Activated CD4-positive, alpha-beta T cell treated with anti-CD3 and anti-CD28 coated beads, Interleukin-2, amount 10 ng/mL, durations not matched to agents 24 days and 14 days (primary cell): ENCODE results near the gene CADPS2. TPM values are rescaled to one million over a fixed set of nuclear protein-coding genes. Genes with fewer than 3 reads are reported as not detected.
"Not testable (repeated sequence)": the region's sequence is repeated elsewhere in the genome, so short reads cannot be mapped to it uniquely, and the experiment has no call there.

Experiments used
- DNase-seq: peaks from one replicate; pipeline ENCODE4 v3.0.0; 2022
- H3K27ac Mint-ChIP-seq: one replicate; pipeline ENCODE4 v1.8.0; 2022; ENCODE audit warnings: mild to moderate bottlenecking, mixed read lengths
- H3K27me3 Mint-ChIP-seq: one replicate; pipeline ENCODE4 v1.8.0; 2022; ENCODE audit warnings: mixed read lengths
- H3K36me3 Mint-ChIP-seq: one replicate; pipeline ENCODE4 v1.8.0; 2022; ENCODE audit warnings: low read depth, mild to moderate bottlenecking, mixed read lengths
- H3K4me1 Mint-ChIP-seq: one replicate; pipeline ENCODE4 v1.8.0; 2021; ENCODE audit warnings: mixed read lengths
- H3K4me3 Mint-ChIP-seq: one replicate; pipeline ENCODE4 v1.8.0; 2022; ENCODE audit warnings: mild to moderate bottlenecking, moderate library complexity, mixed read lengths
- H3K9me3 Mint-ChIP-seq: one replicate; pipeline ENCODE4 v1.8.0; 2021; ENCODE audit warnings: mixed read lengths
- intact Hi-C: fragments of 100-400 bp; cut with micrococcal nuclease; formaldehyde crosslinking; loops from one replicate; pipeline ENCODE4 v1.15.1; 2023
- total RNA-seq: library from RNA; stranded (reverse); gene quantifications from 2 replicates; pipeline ENCODE4 v1.2.3, GENCODE V29; 2022

The CADPS2 gene
- total RNA-seq, 1 donor from 2014 or later, result not detected

- H3K27me3 Mint-ChIP-seq, H3K4me1 Mint-ChIP-seq, H3K27ac Mint-ChIP-seq, H3K9me3 Mint-ChIP-seq, DNase-seq, H3K36me3 Mint-ChIP-seq, intact Hi-C loops, H3K4me3 Mint-ChIP-seq: not testable (repeated sequence)
These were observed 207.0 kb downstream of the CADPS2 start for GRCh38 chr7:122679269-122679709.

- no peak for DNase-seq
- Mint-ChIP-seq H3K4me3 (no peak overlapping the region), H3K27ac (no peak overlapping the region), H3K4me1 (no peaks in the 10 kb centered on the region), H3K27me3 (no peaks in the 10 kb centered on the region), H3K36me3 (no peaks in the 10 kb centered on the region), H3K9me3 (peaks cover 3% of the 10 kb centered on the region)
- intact Hi-C loops, result no loop called here
These were observed 209.1 kb downstream of the CADPS2 start for GRCh38 chr7:122677149-122677548.

GRCh38 chr7:122676466-122676865 lies 209.8 kb downstream of the CADPS2 start:
- intact Hi-C loops, result no loop called here

GRCh38 chr7:122675621-122676020 lies 210.6 kb downstream of the CADPS2 start:
- intact Hi-C loops, result no loop called here
- Mint-ChIP-seq H3K4me1 (no peaks in the 10 kb centered on the region), H3K9me3 (peaks cover 3% of the 10 kb centered on the region), H3K27me3 (no peaks in the 10 kb centered on the region), H3K27ac (no peak overlapping the region), H3K36me3 (no peaks in the 10 kb centered on the region), H3K4me3 (no peak overlapping the region)
- DNase-seq, result no peak

More at GRCh38 chr7:122676466-122676865, 209.8 kb downstream of the CADPS2 start:
- no peak overlapping the region for H3K27ac Mint-ChIP-seq
- no peaks in the 10 kb centered on the region for H3K27me3 Mint-ChIP-seq
- H3K36me3 Mint-ChIP-seq, result no peaks in the 10 kb centered on the region
- no peak for DNase-seq
- no peaks in the 10 kb centered on the region for H3K4me1 Mint-ChIP-seq
- no peak overlapping the region for H3K4me3 Mint-ChIP-seq
- peaks cover 3% of the 10 kb centered on the region for H3K9me3 Mint-ChIP-seq

GRCh38 chr7:122675011-122675410 lies 211.2 kb downstream of the CADPS2 start:
- no peak for DNase-seq
- Mint-ChIP-seq H3K36me3 (no peaks in the 10 kb centered on the region), H3K4me1 (no peaks in the 10 kb centered on the region), H3K27me3 (no peaks in the 10 kb centered on the region), H3K27ac (no peak overlapping the region), H3K4me3 (no peak overlapping the region), H3K9me3 (peaks cover 3% of the 10 kb centered on the region)
- intact Hi-C loops, result no loop called here

- peaks cover 3% of the 10 kb centered on the region for H3K9me3 Mint-ChIP-seq
- intact Hi-C loops, result no loop called here
- DNase-seq, result no peak
- no peaks in the 10 kb centered on the region for H3K36me3 Mint-ChIP-seq
- no peaks in the 10 kb centered on the region for H3K27me3 Mint-ChIP-seq
- no peaks in the 10 kb centered on the region for H3K4me1 Mint-ChIP-seq
- no peak overlapping the region for H3K4me3 Mint-ChIP-seq
- H3K27ac Mint-ChIP-seq, result no peak overlapping the region
These were observed 211.8 kb downstream of the CADPS2 start for GRCh38 chr7:122674502-122674901.

GRCh38 chr7:122673951-122674350 lies 212.3 kb downstream of the CADPS2 start:
- DNase-seq, result no peak
- intact Hi-C loops, result no loop called here
- Mint-ChIP-seq H3K27me3 (no peaks in the 10 kb centered on the region), H3K4me3 (no peak overlapping the region), H3K9me3 (peaks cover 3% of the 10 kb centered on the region), H3K4me1 (no peaks in the 10 kb centered on the region), H3K27ac (no peak overlapping the region), H3K36me3 (no peaks in the 10 kb centered on the region)

GRCh38 chr7:122672536-122672935 lies 213.7 kb downstream of the CADPS2 start:
- intact Hi-C loops, result no loop called here
- Mint-ChIP-seq H3K36me3 (no peaks in the 10 kb centered on the region), H3K4me1 (no peaks in the 10 kb centered on the region), H3K9me3 (peaks cover 3% of the 10 kb centered on the region), H3K4me3 (no peak overlapping the region), H3K27me3 (no peaks in the 10 kb centered on the region), H3K27ac (no peak overlapping the region)
- DNase-seq, result no peak

- H3K27me3 Mint-ChIP-seq, result no peaks in the 10 kb centered on the region
- H3K9me3 Mint-ChIP-seq, result no peaks in the 10 kb centered on the region
- DNase-seq, result no peak
- no peak overlapping the region for H3K4me3 Mint-ChIP-seq
- no peak overlapping the region for H3K27ac Mint-ChIP-seq
- intact Hi-C loops, result no loop called here
- no peaks in the 10 kb centered on the region for H3K4me1 Mint-ChIP-seq
- H3K36me3 Mint-ChIP-seq, result no peaks in the 10 kb centered on the region
These were observed 222.5 kb downstream of the CADPS2 start for GRCh38 chr7:122663733-122664132.

- Mint-ChIP-seq H3K27me3 (no peaks in the 10 kb centered on the region), H3K4me1 (no peaks in the 10 kb centered on the region), H3K9me3 (no peaks in the 10 kb centered on the region), H3K27ac (no peak overlapping the region), H3K4me3 (no peak overlapping the region), H3K36me3 (no peaks in the 10 kb centered on the region)
- no peak for DNase-seq
- intact Hi-C loops, result no loop called here
These were observed 227.4 kb downstream of the CADPS2 start for GRCh38 chr7:122658856-122659255.

- intact Hi-C loops, result no loop called here
- Mint-ChIP-seq H3K27me3 (no peaks in the 10 kb centered on the region), H3K9me3 (no peaks in the 10 kb centered on the region), H3K4me1 (no peaks in the 10 kb centered on the region), H3K27ac (no peak overlapping the region), H3K4me3 (no peak overlapping the region), H3K36me3 (no peaks in the 10 kb centered on the region)
- DNase-seq, result no peak
These were observed 232.6 kb downstream of the CADPS2 start for GRCh38 chr7:122653685-122654084.

GRCh38 chr7:122652876-122653275 lies 233.4 kb downstream of the CADPS2 start:
- no peak for DNase-seq
- intact Hi-C loops, result no loop called here
- no peaks in the 10 kb centered on the region for H3K27me3 Mint-ChIP-seq
- H3K27ac Mint-ChIP-seq, result no peak overlapping the region
- no peaks in the 10 kb centered on the region for H3K36me3 Mint-ChIP-seq
- H3K4me3 Mint-ChIP-seq, result no peak overlapping the region
- no peaks in the 10 kb centered on the region for H3K9me3 Mint-ChIP-seq
- no peaks in the 10 kb centered on the region for H3K4me1 Mint-ChIP-seq

GRCh38 chr7:122651451-122651850 lies 234.8 kb downstream of the CADPS2 start:
- no peak overlapping the region for H3K4me3 Mint-ChIP-seq

GRCh38 chr7:122643250-122643649 lies 243.0 kb downstream of the CADPS2 start:
- Mint-ChIP-seq H3K9me3 (peaks cover 7% of the 10 kb centered on the region), H3K27ac (no peak overlapping the region), H3K36me3 (no peaks in the 10 kb centered on the region), H3K4me3 (no peak overlapping the region), H3K4me1 (no peaks in the 10 kb centered on the region), H3K27me3 (no peaks in the 10 kb centered on the region)
- intact Hi-C loops, result no loop called here
- DNase-seq, result no peak

More at GRCh38 chr7:122651451-122651850, 234.8 kb downstream of the CADPS2 start:
- no peak overlapping the region for H3K27ac Mint-ChIP-seq
- H3K4me1 Mint-ChIP-seq, result no peaks in the 10 kb centered on the region
- H3K27me3 Mint-ChIP-seq, result no peaks in the 10 kb centered on the region
- DNase-seq, result no peak
- intact Hi-C loops, result no loop called here
- no peaks in the 10 kb centered on the region for H3K36me3 Mint-ChIP-seq
- no peaks in the 10 kb centered on the region for H3K9me3 Mint-ChIP-seq

- Mint-ChIP-seq H3K27ac (no peak overlapping the region), H3K4me3 (no peak overlapping the region), H3K9me3 (peaks cover 14% of the 10 kb centered on the region), H3K27me3 (no peaks in the 10 kb centered on the region), H3K4me1 (no peaks in the 10 kb centered on the region), H3K36me3 (no peaks in the 10 kb centered on the region)
- intact Hi-C loops, result no loop called here
- no peak for DNase-seq
These were observed 247.8 kb downstream of the CADPS2 start for GRCh38 chr7:122638459-122638858.
